Vein endothelial cell (primary cell): ENCODE data around the gene HSDL2. TPM values are rescaled to one million over a fixed set of nuclear protein-coding genes. Genes with fewer than 3 reads are reported as not detected.

Experiments used
- total RNA-seq: library from RNA; depleted of rRNA; stranded (reverse); fragments of >200 nt; gene quantifications from 2 replicates; pipeline ENCODE4 v1.2.3, GENCODE V29; 2012

Gene HSDL2
- total RNA-seq: 24.6 and 32.0 TPM in 2 replicates

GRCh38 chr9:112380102-112380824, at the start of gene HSDL2:
HSDL2 (plus strand) TSS chr9:112380108; CDS start chr9:112380164, 56 bp downstream.

GRCh38 chr9:112332977-112333638, 46.8 kb upstream of the HSDL2 start, which contains the start of gene PTBP3:
PTBP3 (minus strand) TSS chr9:112333619; CDS start chr9:112297865, 35,754 bp downstream.

GRCh38 chr9:112486221-112487007, 106.5 kb downstream of the HSDL2 start, which contains the start of gene KIAA1958:
KIAA1958 (plus strand) TSS chr9:112486827; CDS start chr9:112574081, 87,254 bp downstream.

Other genes starting within 250 kb of the HSDL2 start
- gene SUSD1, start 204.8 kb upstream of the HSDL2 start, total RNA-seq: 38.0 and 47.0 TPM in 2 replicates
- gene PTBP3, start 46.5 kb upstream of the HSDL2 start, total RNA-seq: 62.7 and 79.8 TPM in 2 replicates
- 1.9 and 2.9 TPM in 2 replicates for gene KIAA1958, start 106.7 kb downstream of the HSDL2 start, total RNA-seq